ENCODE data around the gene LAPTM5.

DNA sequence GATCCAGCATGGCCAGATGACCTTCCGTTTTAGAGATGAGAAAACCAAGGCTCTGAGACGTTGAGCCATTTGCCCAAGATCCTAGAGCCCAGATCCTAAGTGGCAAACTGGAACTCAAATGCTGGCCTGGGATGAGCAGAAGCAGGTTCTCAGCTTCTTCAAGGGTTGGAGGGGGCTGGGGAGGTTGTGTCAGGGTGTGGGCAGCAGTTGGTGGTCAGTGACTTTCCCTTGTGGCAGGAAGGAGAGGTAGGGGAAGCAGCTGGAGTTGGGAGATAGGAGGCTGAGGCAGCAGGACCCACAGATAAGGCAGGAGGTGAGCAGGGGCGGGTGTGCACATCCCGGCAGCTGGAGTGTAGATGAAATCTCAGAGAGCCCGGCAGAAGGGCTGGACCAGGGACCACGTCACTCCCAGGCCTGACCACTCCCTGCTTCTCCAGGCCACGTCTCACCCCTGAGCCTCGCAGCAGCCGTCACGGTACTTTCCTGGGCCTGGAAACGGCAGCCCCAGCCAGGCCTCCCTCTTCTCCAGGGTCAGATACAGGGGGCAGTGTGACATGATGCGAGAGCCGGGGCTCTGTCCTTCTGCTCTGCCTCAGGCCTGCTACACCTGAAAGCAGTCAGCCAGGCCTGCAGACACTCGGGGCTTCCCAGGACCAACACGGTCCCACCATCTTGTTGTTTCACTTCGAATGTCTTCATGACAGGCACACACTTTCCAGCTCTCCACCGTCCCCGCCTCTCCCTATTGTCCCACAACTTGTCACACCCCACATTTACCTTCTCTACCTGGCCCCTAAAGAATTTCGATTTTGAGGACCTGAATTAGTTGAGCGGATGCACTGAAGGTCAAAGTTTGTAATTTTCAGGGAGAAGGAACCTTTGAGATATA, 11.5 kb upstream of the LAPTM5 start:
- TF ChIP-seq, protein P1, sequence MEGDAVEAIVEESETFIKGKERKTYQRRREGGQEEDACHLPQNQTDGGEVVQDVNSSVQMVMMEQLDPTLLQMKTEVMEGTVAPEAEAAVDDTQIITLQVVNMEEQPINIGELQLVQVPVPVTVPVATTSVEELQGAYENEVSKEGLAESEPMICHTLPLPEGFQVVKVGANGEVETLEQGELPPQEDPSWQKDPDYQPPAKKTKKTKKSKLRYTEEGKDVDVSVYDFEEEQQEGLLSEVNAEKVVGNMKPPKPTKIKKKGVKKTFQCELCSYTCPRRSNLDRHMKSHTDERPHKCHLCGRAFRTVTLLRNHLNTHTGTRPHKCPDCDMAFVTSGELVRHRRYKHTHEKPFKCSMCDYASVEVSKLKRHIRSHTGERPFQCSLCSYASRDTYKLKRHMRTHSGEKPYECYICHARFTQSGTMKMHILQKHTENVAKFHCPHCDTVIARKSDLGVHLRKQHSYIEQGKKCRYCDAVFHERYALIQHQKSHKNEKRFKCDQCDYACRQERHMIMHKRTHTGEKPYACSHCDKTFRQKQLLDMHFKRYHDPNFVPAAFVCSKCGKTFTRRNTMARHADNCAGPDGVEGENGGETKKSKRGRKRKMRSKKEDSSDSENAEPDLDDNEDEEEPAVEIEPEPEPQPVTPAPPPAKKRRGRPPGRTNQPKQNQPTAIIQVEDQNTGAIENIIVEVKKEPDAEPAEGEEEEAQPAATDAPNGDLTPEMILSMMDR (IDR thresholded peaks at IDR 0.05) = no peak
- TF ChIP-seq POLR2A (IDR thresholded peaks at IDR 0.05) = no peak
- TF ChIP-seq POLR2AphosphoS5 (IDR thresholded peaks at IDR 0.05) = no peak

Measured in gastroesophageal sphincter (tissue), 3 donors.